ENCODE results near the gene SLC12A8. TPM values are rescaled to one million over a fixed set of nuclear protein-coding genes. Genes with fewer than 3 reads are reported as not detected.

SLC12A8 gene
- total and polyA plus RNA-seq, 2 of the 13 experiments (the other 11 are each of a cell fraction or from before 2014, with no cell fraction given): 0.44 to 0.71 TPM

DNA sequence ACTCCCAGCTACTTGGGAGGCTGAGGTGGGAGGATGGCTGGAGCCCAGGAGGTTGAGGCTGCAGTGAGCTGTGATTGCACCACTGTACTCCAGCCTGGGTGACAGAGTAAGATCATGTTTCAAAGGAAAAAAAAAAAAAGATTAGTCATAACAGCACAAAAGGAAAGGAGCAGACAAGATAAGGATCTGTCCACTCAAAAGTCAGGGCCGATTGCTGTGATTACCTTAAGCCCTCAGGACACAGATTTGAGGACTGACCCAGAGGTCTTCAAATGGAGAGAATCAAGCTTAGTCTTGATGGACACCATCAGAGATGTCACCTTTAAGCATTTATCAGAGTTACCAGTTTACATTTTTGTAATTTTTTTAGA, 132.9 kb downstream of the SLC12A8 start (continued):
- TF ChIP-seq KLF12 (CRISPR knock-in tag; IDR thresholded peaks at IDR 0.05; ENCODE audit: borderline replicate concordance): no peak
- TF ChIP-seq, protein P1, sequence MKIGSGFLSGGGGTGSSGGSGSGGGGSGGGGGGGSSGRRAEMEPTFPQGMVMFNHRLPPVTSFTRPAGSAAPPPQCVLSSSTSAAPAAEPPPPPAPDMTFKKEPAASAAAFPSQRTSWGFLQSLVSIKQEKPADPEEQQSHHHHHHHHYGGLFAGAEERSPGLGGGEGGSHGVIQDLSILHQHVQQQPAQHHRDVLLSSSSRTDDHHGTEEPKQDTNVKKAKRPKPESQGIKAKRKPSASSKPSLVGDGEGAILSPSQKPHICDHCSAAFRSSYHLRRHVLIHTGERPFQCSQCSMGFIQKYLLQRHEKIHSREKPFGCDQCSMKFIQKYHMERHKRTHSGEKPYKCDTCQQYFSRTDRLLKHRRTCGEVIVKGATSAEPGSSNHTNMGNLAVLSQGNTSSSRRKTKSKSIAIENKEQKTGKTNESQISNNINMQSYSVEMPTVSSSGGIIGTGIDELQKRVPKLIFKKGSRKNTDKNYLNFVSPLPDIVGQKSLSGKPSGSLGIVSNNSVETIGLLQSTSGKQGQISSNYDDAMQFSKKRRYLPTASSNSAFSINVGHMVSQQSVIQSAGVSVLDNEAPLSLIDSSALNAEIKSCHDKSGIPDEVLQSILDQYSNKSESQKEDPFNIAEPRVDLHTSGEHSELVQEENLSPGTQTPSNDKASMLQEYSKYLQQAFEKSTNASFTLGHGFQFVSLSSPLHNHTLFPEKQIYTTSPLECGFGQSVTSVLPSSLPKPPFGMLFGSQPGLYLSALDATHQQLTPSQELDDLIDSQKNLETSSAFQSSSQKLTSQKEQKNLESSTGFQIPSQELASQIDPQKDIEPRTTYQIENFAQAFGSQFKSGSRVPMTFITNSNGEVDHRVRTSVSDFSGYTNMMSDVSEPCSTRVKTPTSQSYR (CRISPR knock-in tag; IDR thresholded peaks at IDR 0.05; ENCODE audit: borderline replicate concordance): no peak
- TF ChIP-seq ADNP (CRISPR knock-in tag; IDR thresholded peaks at IDR 0.05): 0 out of 2 replicates have a peak, but pooled peaks have one; percentile 34
- TF ChIP-seq, protein P2, sequence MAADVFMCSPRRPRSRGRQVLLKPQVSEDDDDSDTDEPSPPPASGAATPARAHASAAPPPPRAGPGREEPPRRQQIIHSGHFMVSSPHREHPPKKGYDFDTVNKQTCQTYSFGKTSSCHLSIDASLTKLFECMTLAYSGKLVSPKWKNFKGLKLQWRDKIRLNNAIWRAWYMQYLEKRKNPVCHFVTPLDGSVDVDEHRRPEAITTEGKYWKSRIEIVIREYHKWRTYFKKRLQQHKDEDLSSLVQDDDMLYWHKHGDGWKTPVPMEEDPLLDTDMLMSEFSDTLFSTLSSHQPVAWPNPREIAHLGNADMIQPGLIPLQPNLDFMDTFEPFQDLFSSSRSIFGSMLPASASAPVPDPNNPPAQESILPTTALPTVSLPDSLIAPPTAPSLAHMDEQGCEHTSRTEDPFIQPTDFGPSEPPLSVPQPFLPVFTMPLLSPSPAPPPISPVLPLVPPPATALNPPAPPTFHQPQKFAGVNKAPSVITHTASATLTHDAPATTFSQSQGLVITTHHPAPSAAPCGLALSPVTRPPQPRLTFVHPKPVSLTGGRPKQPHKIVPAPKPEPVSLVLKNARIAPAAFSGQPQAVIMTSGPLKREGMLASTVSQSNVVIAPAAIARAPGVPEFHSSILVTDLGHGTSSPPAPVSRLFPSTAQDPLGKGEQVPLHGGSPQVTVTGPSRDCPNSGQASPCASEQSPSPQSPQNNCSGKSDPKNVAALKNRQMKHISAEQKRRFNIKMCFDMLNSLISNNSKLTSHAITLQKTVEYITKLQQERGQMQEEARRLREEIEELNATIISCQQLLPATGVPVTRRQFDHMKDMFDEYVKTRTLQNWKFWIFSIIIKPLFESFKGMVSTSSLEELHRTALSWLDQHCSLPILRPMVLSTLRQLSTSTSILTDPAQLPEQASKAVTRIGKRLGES (CRISPR knock-in tag; IDR thresholded peaks at IDR 0.05; ENCODE audit: borderline replicate concordance): no peak
- TF ChIP-seq, protein P3, sequence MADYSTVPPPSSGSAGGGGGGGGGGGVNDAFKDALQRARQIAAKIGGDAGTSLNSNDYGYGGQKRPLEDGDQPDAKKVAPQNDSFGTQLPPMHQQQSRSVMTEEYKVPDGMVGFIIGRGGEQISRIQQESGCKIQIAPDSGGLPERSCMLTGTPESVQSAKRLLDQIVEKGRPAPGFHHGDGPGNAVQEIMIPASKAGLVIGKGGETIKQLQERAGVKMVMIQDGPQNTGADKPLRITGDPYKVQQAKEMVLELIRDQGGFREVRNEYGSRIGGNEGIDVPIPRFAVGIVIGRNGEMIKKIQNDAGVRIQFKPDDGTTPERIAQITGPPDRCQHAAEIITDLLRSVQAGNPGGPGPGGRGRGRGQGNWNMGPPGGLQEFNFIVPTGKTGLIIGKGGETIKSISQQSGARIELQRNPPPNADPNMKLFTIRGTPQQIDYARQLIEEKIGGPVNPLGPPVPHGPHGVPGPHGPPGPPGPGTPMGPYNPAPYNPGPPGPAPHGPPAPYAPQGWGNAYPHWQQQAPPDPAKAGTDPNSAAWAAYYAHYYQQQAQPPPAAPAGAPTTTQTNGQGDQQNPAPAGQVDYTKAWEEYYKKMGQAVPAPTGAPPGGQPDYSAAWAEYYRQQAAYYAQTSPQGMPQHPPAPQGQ (CRISPR knock-in tag; IDR thresholded peaks at IDR 0.05; ENCODE audit: borderline replicate concordance): no peak
- TF ChIP-seq, protein P4, sequence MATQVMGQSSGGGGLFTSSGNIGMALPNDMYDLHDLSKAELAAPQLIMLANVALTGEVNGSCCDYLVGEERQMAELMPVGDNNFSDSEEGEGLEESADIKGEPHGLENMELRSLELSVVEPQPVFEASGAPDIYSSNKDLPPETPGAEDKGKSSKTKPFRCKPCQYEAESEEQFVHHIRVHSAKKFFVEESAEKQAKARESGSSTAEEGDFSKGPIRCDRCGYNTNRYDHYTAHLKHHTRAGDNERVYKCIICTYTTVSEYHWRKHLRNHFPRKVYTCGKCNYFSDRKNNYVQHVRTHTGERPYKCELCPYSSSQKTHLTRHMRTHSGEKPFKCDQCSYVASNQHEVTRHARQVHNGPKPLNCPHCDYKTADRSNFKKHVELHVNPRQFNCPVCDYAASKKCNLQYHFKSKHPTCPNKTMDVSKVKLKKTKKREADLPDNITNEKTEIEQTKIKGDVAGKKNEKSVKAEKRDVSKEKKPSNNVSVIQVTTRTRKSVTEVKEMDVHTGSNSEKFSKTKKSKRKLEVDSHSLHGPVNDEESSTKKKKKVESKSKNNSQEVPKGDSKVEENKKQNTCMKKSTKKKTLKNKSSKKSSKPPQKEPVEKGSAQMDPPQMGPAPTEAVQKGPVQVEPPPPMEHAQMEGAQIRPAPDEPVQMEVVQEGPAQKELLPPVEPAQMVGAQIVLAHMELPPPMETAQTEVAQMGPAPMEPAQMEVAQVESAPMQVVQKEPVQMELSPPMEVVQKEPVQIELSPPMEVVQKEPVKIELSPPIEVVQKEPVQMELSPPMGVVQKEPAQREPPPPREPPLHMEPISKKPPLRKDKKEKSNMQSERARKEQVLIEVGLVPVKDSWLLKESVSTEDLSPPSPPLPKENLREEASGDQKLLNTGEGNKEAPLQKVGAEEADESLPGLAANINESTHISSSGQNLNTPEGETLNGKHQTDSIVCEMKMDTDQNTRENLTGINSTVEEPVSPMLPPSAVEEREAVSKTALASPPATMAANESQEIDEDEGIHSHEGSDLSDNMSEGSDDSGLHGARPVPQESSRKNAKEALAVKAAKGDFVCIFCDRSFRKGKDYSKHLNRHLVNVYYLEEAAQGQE (IDR thresholded peaks at IDR 0.05; ENCODE audit: borderline replicate concordance in 1 of 2, low read depth in 1 of 2, low read length in 2 of 2): no peak
- TF ChIP-seq SOX5 (CRISPR knock-in tag; IDR thresholded peaks at IDR 0.05; ENCODE audit: borderline replicate concordance): peak; percentile 66; the same call in 1 of the 2 replicates
- no peak for TF ChIP-seq MBD4 (IDR thresholded peaks at IDR 0.05; ENCODE audit: borderline replicate concordance, low read length)
- no peak for TF ChIP-seq ZFP41 (CRISPR knock-in tag; IDR thresholded peaks at IDR 0.05; ENCODE audit: borderline replicate concordance)
- peak; percentile 51 for TF ChIP-seq RARA (CRISPR knock-in tag; IDR thresholded peaks at IDR 0.05)
- TF ChIP-seq ZNF790 (CRISPR knock-in tag; IDR thresholded peaks at IDR 0.05; ENCODE audit: borderline replicate concordance): no peak
- 0 out of 2 replicates have a peak, but pooled peaks have one; percentile 36 for TF ChIP-seq ZMYM2 (CRISPR knock-in tag; IDR thresholded peaks at IDR 0.05)
- no peak for TF ChIP-seq MED13 (CRISPR knock-in tag; IDR thresholded peaks at IDR 0.05)
- TF ChIP-seq FOXO1 (CRISPR knock-in tag; IDR thresholded peaks at IDR 0.05): no peak
- no peak for TF ChIP-seq ZNF430 (CRISPR knock-in tag; IDR thresholded peaks at IDR 0.05)
- TF ChIP-seq RARG (CRISPR knock-in tag; IDR thresholded peaks at IDR 0.05; ENCODE audit: low read depth): no peak
- no peak for TF ChIP-seq ZNF207 (IDR thresholded peaks at IDR 0.05; ENCODE audit: borderline replicate concordance)
- no peak for TF ChIP-seq ZC3H13 (CRISPR knock-in tag; IDR thresholded peaks at IDR 0.05)
- TF ChIP-seq TSC22D2 (CRISPR knock-in tag; IDR thresholded peaks at IDR 0.05; ENCODE audit: borderline replicate concordance): no peak
- no peak for TF ChIP-seq MLLT10 (CRISPR knock-in tag; IDR thresholded peaks at IDR 0.05)

Measured in HepG2 (cell line).